Subcutaneous adipose tissue (tissue), 4 donors: ENCODE data around the gene CCDC70. TPM values are rescaled to one million over a fixed set of nuclear protein-coding genes. Genes with fewer than 3 reads are reported as not detected.

ENCODE experiments used
- CTCF ChIP-seq: fragments of 450-650 bp; IDR thresholded peaks from one replicate; pipeline ENCODE4 v1.5.1; 2016; ENCODE audit warnings: low read depth, mild to moderate bottlenecking, control low read depth, antibody characterized with exemption, moderate library complexity
- total RNA-seq, 4 donors: library from RNA; depleted of rRNA; stranded (reverse); fragments of >200 nt; gene quantifications; one replicate each; pipeline ENCODE4 v1.1.0, GENCODE V29; 2016

CCDC70 gene
- total RNA-seq, 4 donors from 2014 or later: not detected

GRCh38 chr13:51881296-51881695, 19.5 kb downstream of the CCDC70 start:
- no peak for TF ChIP-seq CTCF

GRCh38 chr13:51882570-51883225, 20.9 kb downstream of the CCDC70 start:
- no peak for TF ChIP-seq CTCF

- no peak for TF ChIP-seq CTCF
These were observed 21.4 kb downstream of the CCDC70 start for GRCh38 chr13:51883226-51883600.

- no peak for TF ChIP-seq CTCF
These were observed 23.9 kb downstream of the CCDC70 start for GRCh38 chr13:51885651-51886050.

GRCh38 chr13:51887468-51887867, 25.7 kb downstream of the CCDC70 start:
- no peak for TF ChIP-seq CTCF

GRCh38 chr13:51892657-51893056, 30.9 kb downstream of the CCDC70 start:
- no peak for TF ChIP-seq CTCF

- TF ChIP-seq CTCF: no peak
These were observed 32.5 kb downstream of the CCDC70 start for GRCh38 chr13:51894239-51894638.
